HL-60 (cell line): ENCODE measurements around the gene SNRPD3.
A peak's percentile ranks its signal among the peaks of the same experiment; 100 is the strongest.

Experiments
- DNase-seq, 2 experiments: peaks; one replicate each; pipeline ENCODE4 v3.0.0-alpha.2; 2010 to 2020; ENCODE audit warnings: low read depth in 1 of 2, low spot score in 1 of 2
- H3K27ac ChIP-seq: fragments of 250-450 bp; sonication (Bioruptor Pico); replicated peaks from 2 replicates; pipeline ENCODE4 v1.5.1; 2020; ENCODE audit warnings: mild to moderate bottlenecking, moderate library complexity
- H3K27me3 ChIP-seq: fragments of 250-450 bp; sonication (Bioruptor Pico); 2 replicates; pipeline ENCODE4 v1.5.1; 2021; ENCODE audit warnings: mild to moderate bottlenecking, moderate library complexity; ENCODE audit not compliant: insufficient read depth, poor library complexity, severe bottlenecking
- H3K4me3 ChIP-seq: replicated peaks from 2 replicates; pipeline ENCODE4 v1.5.1; 2011; ENCODE audit warnings: mild to moderate bottlenecking, control low read depth, low read length; ENCODE audit not compliant: insufficient read depth
- GABPA ChIP-seq: IDR thresholded peaks from 2 replicates; pipeline ENCODE4 v1.6.1; 2012; ENCODE audit warnings: low read depth
- POLR2AphosphoS5 ChIP-seq: IDR thresholded peaks from 2 replicates; pipeline ENCODE4 v1.6.1; 2012; ENCODE audit warnings: low read depth
- SPI1 ChIP-seq: IDR thresholded peaks from 2 replicates; pipeline ENCODE4 v1.6.1; 2012; ENCODE audit warnings: low read depth, mild to moderate bottlenecking, borderline replicate concordance
- long read RNA-seq: library from polyadenylated mRNA; unstranded; transcript quantifications from one replicate; pipeline ENCODE4 v2.0.0, GENCODE V29; 2020
- TF ChIP-seq, protein P1 (sequence below): IDR thresholded peaks from one replicate; pipeline ENCODE4 v1.5.1; 2011; ENCODE audit warnings: low read length, control low read depth, inconsistent platforms; ENCODE audit not compliant: insufficient read depth
- TF ChIP-seq, protein P2 (sequence below): IDR thresholded peaks from 2 replicates; pipeline ENCODE4 v1.6.1; 2012; ENCODE audit warnings: low read depth; ENCODE audit not compliant: insufficient replicate concordance

Gene SNRPD3
- long read RNA-seq, transcript SNRPD3-201 (4 exons, 1,763 nt) = major isoform, 95 of 101 reads
- long read RNA-seq, partial matches to known transcripts = 2 of 101 reads
- long read RNA-seq, other reads (novel, unspliced or antisense) = 4 of 101 reads

DNA sequence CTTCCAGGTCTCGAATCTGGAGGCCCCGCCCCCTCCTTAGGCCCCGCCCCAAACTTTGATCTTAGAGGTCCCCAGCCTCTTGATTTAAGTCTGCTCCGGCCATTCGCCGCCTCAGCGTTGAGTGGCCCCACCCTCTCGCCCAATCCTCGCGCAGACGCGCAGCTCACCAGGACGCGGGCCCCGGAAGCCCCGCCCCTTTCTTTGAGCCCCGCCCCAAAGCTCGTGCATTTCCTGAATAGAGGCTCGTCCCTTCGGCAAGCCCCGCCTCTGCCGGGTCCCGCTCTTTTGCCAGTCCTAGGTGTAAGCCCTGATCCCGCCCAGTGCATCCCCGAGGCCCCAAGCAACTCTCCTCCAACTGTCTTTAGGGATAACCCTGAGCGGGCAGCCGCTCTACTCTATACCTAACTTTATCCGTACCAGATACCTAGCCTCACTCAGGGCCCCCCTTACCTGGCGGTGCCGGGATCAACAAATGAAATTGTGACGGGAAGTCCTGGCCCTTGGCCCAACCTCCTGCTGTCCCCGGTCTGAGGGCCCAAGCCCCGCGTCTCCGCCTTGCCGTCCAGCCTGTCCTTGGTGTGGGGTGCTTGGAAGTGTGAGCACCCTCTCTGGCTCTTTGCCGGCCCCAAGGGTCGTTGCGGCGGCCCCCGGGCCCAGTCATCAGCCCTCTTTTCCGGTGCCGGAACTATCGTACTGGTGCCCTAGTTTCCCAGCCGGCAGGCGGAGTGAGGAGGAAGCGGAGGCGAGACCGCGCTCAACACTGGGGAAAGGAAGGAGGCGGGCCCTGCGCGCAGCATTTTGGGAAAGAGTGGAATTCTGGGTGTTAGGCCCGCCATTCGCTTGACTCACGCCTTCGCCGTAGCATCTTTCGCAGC, at the start of gene SNRPD3:
SNRPD3 (plus strand) TSS at position 835 of the 875 bp plus-strand sequence. CDS start 1,676 bp downstream, outside the sequence.
- peak; percentile 95 to 99 for DNase-seq
- TF ChIP-seq SPI1 = peak; percentile 49; the same call in 1 of the 2 replicates
- peak; percentile 97 for TF ChIP-seq GABPA
- TF ChIP-seq, protein P1, sequence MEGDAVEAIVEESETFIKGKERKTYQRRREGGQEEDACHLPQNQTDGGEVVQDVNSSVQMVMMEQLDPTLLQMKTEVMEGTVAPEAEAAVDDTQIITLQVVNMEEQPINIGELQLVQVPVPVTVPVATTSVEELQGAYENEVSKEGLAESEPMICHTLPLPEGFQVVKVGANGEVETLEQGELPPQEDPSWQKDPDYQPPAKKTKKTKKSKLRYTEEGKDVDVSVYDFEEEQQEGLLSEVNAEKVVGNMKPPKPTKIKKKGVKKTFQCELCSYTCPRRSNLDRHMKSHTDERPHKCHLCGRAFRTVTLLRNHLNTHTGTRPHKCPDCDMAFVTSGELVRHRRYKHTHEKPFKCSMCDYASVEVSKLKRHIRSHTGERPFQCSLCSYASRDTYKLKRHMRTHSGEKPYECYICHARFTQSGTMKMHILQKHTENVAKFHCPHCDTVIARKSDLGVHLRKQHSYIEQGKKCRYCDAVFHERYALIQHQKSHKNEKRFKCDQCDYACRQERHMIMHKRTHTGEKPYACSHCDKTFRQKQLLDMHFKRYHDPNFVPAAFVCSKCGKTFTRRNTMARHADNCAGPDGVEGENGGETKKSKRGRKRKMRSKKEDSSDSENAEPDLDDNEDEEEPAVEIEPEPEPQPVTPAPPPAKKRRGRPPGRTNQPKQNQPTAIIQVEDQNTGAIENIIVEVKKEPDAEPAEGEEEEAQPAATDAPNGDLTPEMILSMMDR = no peak
- TF ChIP-seq POLR2AphosphoS5 = peak; percentile 81
- TF ChIP-seq, protein P2, sequence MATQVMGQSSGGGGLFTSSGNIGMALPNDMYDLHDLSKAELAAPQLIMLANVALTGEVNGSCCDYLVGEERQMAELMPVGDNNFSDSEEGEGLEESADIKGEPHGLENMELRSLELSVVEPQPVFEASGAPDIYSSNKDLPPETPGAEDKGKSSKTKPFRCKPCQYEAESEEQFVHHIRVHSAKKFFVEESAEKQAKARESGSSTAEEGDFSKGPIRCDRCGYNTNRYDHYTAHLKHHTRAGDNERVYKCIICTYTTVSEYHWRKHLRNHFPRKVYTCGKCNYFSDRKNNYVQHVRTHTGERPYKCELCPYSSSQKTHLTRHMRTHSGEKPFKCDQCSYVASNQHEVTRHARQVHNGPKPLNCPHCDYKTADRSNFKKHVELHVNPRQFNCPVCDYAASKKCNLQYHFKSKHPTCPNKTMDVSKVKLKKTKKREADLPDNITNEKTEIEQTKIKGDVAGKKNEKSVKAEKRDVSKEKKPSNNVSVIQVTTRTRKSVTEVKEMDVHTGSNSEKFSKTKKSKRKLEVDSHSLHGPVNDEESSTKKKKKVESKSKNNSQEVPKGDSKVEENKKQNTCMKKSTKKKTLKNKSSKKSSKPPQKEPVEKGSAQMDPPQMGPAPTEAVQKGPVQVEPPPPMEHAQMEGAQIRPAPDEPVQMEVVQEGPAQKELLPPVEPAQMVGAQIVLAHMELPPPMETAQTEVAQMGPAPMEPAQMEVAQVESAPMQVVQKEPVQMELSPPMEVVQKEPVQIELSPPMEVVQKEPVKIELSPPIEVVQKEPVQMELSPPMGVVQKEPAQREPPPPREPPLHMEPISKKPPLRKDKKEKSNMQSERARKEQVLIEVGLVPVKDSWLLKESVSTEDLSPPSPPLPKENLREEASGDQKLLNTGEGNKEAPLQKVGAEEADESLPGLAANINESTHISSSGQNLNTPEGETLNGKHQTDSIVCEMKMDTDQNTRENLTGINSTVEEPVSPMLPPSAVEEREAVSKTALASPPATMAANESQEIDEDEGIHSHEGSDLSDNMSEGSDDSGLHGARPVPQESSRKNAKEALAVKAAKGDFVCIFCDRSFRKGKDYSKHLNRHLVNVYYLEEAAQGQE = peak; percentile 53
- H3K4me3 ChIP-seq = peak within 1 kb of the TSS; percentile 98
- H3K27me3 ChIP-seq = no peaks in the 10 kb centered on the region
- peak within 1 kb of the TSS; percentile 98 for H3K27ac ChIP-seq

DNA sequence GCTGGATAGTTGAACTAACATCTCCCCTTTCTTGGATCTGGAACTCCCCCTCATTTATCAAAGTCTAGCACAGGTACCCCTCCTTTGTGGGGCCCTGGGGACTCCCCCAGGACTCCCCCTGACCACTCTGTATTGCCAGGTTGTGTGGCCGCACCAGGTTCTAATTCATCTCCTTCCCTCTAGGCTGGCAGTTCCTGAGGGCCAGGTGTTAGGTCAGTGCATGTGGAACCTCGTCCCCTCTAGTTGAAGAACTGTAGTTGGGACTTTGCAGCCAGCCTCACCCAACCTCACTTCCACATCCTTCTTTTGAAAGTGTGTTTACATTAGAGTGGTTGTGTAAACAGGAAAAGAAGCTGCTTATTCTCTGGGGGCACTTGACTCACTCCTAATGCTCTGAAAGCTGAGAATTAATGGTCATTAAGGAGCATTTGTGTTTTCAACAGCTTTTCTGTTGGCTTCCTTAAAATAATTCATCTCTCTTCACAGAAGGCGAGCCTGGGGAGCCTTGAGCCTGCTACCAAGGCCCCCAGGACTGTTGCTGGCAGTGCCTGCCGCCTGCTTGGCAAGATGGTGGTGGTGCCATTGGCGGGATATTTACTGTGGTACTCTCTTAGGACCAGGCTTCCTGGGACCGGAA, 48.9 kb upstream of the SNRPD3 start:
- DNase-seq = peak in 1 of 2 experiments; percentile 54
- Histone ChIP-seq H3K4me3 (no peak overlapping the region), H3K27me3 (no peaks in the 10 kb centered on the region), H3K27ac (peak overlapping the region; percentile 54)
- TF ChIP-seq GABPA (peak; percentile 59), POLR2AphosphoS5 (no peak), SPI1 (peak; percentile 60; the same call in 1 of the 2 replicates)
- TF ChIP-seq, protein P1 = no peak
- TF ChIP-seq, protein P2 = no peak

DNA sequence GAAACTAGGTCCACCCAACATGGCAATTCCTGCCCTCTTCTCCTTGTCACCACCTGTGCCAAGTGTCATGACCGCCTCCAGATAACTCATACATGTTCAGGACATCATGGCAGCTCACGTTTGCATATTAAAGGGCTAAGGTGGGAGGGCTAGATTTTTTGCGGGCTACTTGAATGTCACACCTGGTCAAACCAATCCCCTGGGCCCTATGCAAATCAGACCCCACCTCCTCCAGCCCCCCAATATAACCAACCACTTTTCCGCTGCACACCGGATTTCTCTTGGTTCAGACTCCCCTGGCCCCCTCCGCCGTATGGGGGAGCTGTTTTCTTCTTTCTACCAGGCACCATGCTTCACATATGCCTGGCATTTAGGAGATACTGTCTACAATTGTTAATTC, 48.1 kb upstream of the SNRPD3 start:
- Histone ChIP-seq H3K27me3 (no peaks in the 10 kb centered on the region), H3K27ac (peak overlapping the region; percentile 54), H3K4me3 (no peak overlapping the region)
- TF ChIP-seq SPI1 = no peak
- no peak for DNase-seq
